Adrenal gland (tissue), 12 donors: ENCODE results near the gene PDS5B. TPM values are rescaled to one million over a fixed set of nuclear protein-coding genes. Genes with fewer than 3 reads are reported as not detected.

Experiments used
- DNase-seq, 7 donors: peaks; one replicate each; pipeline ENCODE4 v3.0.0-alpha.2; 2019 to 2020
- H3K27ac ChIP-seq, 5 donors: fragments of 200-600 bp; sonication (generic) in 4 of 5; 1 replicate in 3 of 5; 2 replicates in 2 of 5; pipeline versions ENCODE4 v1.5.1 to v1.8.0; 2016 to 2020; ENCODE audit warnings: mild to moderate bottlenecking in 1 of 5
- H3K27me3 ChIP-seq: fragments of 200-600 bp; 2 replicates; pipeline ENCODE4 v1.8.0; 2021
- H3K36me3 ChIP-seq, 2 donors: fragments of 200-600 bp; replicated peaks in 1 of 2; 1 replicate in 1 of 2; 2 replicates in 1 of 2; pipeline versions ENCODE4 v1.5.1 to v1.8.0; 2018 to 2022
- H3K4me1 ChIP-seq, 2 donors: fragments of 200-600 bp; replicated peaks in 1 of 2; 1 replicate in 1 of 2; 2 replicates in 1 of 2; pipeline versions ENCODE4 v1.5.1 to v1.8.0; 2018 to 2021
- H3K4me3 ChIP-seq, 4 donors: fragments of 200-600 bp; sonication (generic) in 3 of 4; one replicate each; pipeline ENCODE4 v1.5.1; 2016 to 2018
- H3K9me3 ChIP-seq, 3 donors: fragments of 200-600 bp; sonication (generic) in 1 of 3; replicated peaks in 1 of 3; 1 replicate in 2 of 3; 2 replicates in 1 of 3; pipeline versions ENCODE4 v1.5.1 to v1.8.0; 2016 to 2021
- CTCF ChIP-seq, 6 experiments: fragments of 450-650 bp in 4 of 6; fragments of 200-600 bp in 2 of 6; sonication (generic) in 1 of 6; IDR thresholded peaks; 1 replicate in 5 of 6; 2 replicates in 1 of 6; pipeline versions ENCODE4 v1.5.1 to v1.8.0; 2016 to 2021; ENCODE audit warnings: antibody characterized with exemption in 6 of 6, mild to moderate bottlenecking in 2 of 6, moderate library complexity in 1 of 6
- POLR2A ChIP-seq, 2 donors: fragments of 450-650 bp; IDR thresholded peaks; one replicate each; pipeline ENCODE4 v1.6.1; 2017; ENCODE audit warnings: antibody characterized with exemption in 2 of 2, mild to moderate bottlenecking in 2 of 2, moderate library complexity in 1 of 2
- WGBS, 4 donors: extraction: QIAGEN DNeasy Blood & Tissue Kit in 2 of 4; methylation state at CpG; one replicate each; pipeline versions ENCODE4 v1.1.5 to v1.1.7; 2013 to 2017; 5-methylcytosine and 5-hydroxymethylcytosine counted together
- intact Hi-C, 2 donors: fragments of 100-400 bp; cut with DNase I; formaldehyde crosslinking; loops; one replicate each; pipeline versions ENCODE4 v1.14.1 to v1.15.0; 2022 to 2023
- polyA plus RNA-seq, 3 donors: library from polyadenylated mRNA; stranded (reverse); fragments of 200-250 nt in 2 of 3; fragments of 350-450 nt in 1 of 3; fragmentation: Illumina TruSeq in 1 of 3; extraction: RNeasy Lipid Tissue Mini Kit (QIAGEN cat#74804) in 1 of 3; gene quantifications; one replicate each; pipeline ENCODE4 v1.2.3, GENCODE V29; 2013 to 2014
- total RNA-seq, 9 donors: library from RNA; depleted of rRNA in 4 of 9; stranded (reverse); fragments of >200 nt in 4 of 9; fragments of 120-200 nt in 1 of 9; fragmentation: NEBNext Ultra II Directional in 1 of 9; extraction: Animal tissue kit (Norgen Biotek cat#: 25700) in 1 of 9; gene quantifications; one replicate each; pipeline versions ENCODE4 v1.1.0 to v1.2.4, GENCODE V29; 2013 to 2023
- donor health status: healthy with polysubstance abuse.
- donor health status: Bipolar disorder and iron deficiency.
- donor health status: DM: yes; HTN: yes; CAD: no.
- donor health status: DM: no; HTN: no; CAD: no.
- donor health status: DM: no; HTN: no; CAD: no.
- donor health status: DM: yes; HTN: yes; CAD: no.

The PDS5B gene
- total and polyA plus RNA-seq, 12 donors: 3.9 to 59.4 (median 30.2) TPM

- 69 to 80% (median 76%) methylated on average over 3 of the region's 3 CpGs for WGBS, 4 donors
These were observed 82.9 kb downstream of the PDS5B start for GRCh38 chr13:32669030-32669646.

GRCh38 chr13:32674503-32674902, 88.3 kb downstream of the PDS5B start:
- DNase-seq: no peak
- H3K27me3 ChIP-seq: no peaks in the 10 kb centered on the region
- WGBS, 4 donors: 95 to 99% (median 98%) methylated on average over 2 of the region's 2 CpGs
- H3K36me3 ChIP-seq: no peaks in the 10 kb centered on the region
- no peaks in the 10 kb centered on the region for H3K9me3 ChIP-seq
- H3K4me3 ChIP-seq: no peak overlapping the region
- no peaks in the 10 kb centered on the region for H3K4me1 ChIP-seq
- H3K27ac ChIP-seq: no peak overlapping the region
- TF ChIP-seq POLR2A (IDR thresholded peaks at IDR 0.05): no peak
- intact Hi-C loops: no loop called here

More at GRCh38 chr13:32669030-32669646, 82.9 kb downstream of the PDS5B start:
- intact Hi-C loops: no loop called here
- Histone ChIP-seq H3K4me1 (no peaks in the 10 kb centered on the region), H3K9me3 (no peaks in the 10 kb centered on the region), H3K27me3 (no peaks in the 10 kb centered on the region), H3K4me3 (no peak overlapping the region), H3K36me3 (no peaks in the 10 kb centered on the region), H3K27ac (no peak overlapping the region)
- peak; percentile 46 to 74 (median 68) for TF ChIP-seq CTCF (IDR thresholded peaks at IDR 0.05)
- TF ChIP-seq POLR2A (IDR thresholded peaks at IDR 0.05): no peak
- peak in 1 of 7 donors; percentile 15 for DNase-seq

- Histone ChIP-seq H3K9me3 (no peaks in the 10 kb centered on the region), H3K4me3 (no peak overlapping the region), H3K27ac (peak overlapping the region in 2 of 5 donors; percentile 17 to 20), H3K27me3 (no peaks in the 10 kb centered on the region), H3K4me1 (no peaks in the 10 kb centered on the region), H3K36me3 (no peaks in the 10 kb centered on the region)
- TF ChIP-seq CTCF (IDR thresholded peaks at IDR 0.05): no peak
- TF ChIP-seq POLR2A (IDR thresholded peaks at IDR 0.05): no peak
- DNase-seq: peak in 3 of 7 donors; percentile 14 to 58 (median 31)
- 46 to 69% (median 55%) methylated on average over 4 of the region's 4 CpGs for WGBS, 4 donors
- intact Hi-C loops: no loop called here
These were observed 90.0 kb downstream of the PDS5B start for GRCh38 chr13:32676242-32676641.

GRCh38 chr13:32682130-32682529, 95.9 kb downstream of the PDS5B start:
- intact Hi-C loops: no loop called here
- Histone ChIP-seq H3K9me3 (no peaks in the 10 kb centered on the region), H3K36me3 (no peaks in the 10 kb centered on the region), H3K27me3 (no peaks in the 10 kb centered on the region), H3K27ac (no peak overlapping the region), H3K4me1 (peaks cover 0 to 5% of the 10 kb centered on the region in 2 donors), H3K4me3 (no peak overlapping the region)
- no peak for TF ChIP-seq POLR2A (IDR thresholded peaks at IDR 0.05)
- TF ChIP-seq CTCF (IDR thresholded peaks at IDR 0.05): no peak
- DNase-seq: no peak
- WGBS, 4 donors: 93 to 95% (median 94%) methylated on average over 1 of the region's 1 CpG

- 79 to 85% (median 83%) methylated on average over 6 of the region's 6 CpGs for WGBS, 4 donors
These were observed 96.5 kb downstream of the PDS5B start for GRCh38 chr13:32682740-32683139.

More at GRCh38 chr13:32682740-32683139, 96.5 kb downstream of the PDS5B start:
- H3K27me3 ChIP-seq: no peaks in the 10 kb centered on the region
- H3K4me1 ChIP-seq: peaks cover 0 to 5% of the 10 kb centered on the region in 2 donors
- no peaks in the 10 kb centered on the region for H3K36me3 ChIP-seq
- H3K9me3 ChIP-seq: no peaks in the 10 kb centered on the region
- intact Hi-C loops: no loop called here
- DNase-seq: no peak
- no peak overlapping the region for H3K4me3 ChIP-seq
- TF ChIP-seq CTCF (IDR thresholded peaks at IDR 0.05) (no peak), POLR2A (IDR thresholded peaks at IDR 0.05) (no peak)
- H3K27ac ChIP-seq: peak overlapping the region in 1 of 5 donors; percentile 11
